GM12864 (cell line): Measurements from ENCODE around the gene ATP7A.

ENCODE experiments used
- DNase-seq: peaks from one replicate; pipeline ENCODE4 v3.0.0-alpha.2; 2011; ENCODE audit warnings: low read depth
- H3K4me3 ChIP-seq: 2 replicates; pipeline ENCODE4 v1.5.1; 2011; ENCODE audit warnings: mild to moderate bottlenecking, low read depth, low read length, control low read depth
- CTCF ChIP-seq: IDR thresholded peaks from 2 replicates; pipeline ENCODE4 v1.5.1; 2011; ENCODE audit warnings: low read depth, mild to moderate bottlenecking, moderate library complexity, low read length, control low read depth, inconsistent platforms; ENCODE audit errors: missing control alignments

Gene ATP7A

GRCh38 chrX:78092296-78092695 lies 181.8 kb downstream of the ATP7A start:
- peak; percentile 54 for TF ChIP-seq CTCF
- no peak for DNase-seq
- no peak overlapping the region for H3K4me3 ChIP-seq

- TF ChIP-seq CTCF: no peak
- no peak for DNase-seq
- H3K4me3 ChIP-seq: no peak overlapping the region
Observed at GRCh38 chrX:78098108-78098507, 187.6 kb downstream of the ATP7A start.
